CD4-positive, alpha-beta T cell treated with Interferon alpha-2 for 1 hour (primary cell): ENCODE measurements around the gene ALDOA.

ENCODE experiments used
- DNase-seq, 2 donors: peaks; one replicate each; pipeline ENCODE4 v3.0.0-alpha.2; 2020 to 2022

ALDOA gene

DNA sequence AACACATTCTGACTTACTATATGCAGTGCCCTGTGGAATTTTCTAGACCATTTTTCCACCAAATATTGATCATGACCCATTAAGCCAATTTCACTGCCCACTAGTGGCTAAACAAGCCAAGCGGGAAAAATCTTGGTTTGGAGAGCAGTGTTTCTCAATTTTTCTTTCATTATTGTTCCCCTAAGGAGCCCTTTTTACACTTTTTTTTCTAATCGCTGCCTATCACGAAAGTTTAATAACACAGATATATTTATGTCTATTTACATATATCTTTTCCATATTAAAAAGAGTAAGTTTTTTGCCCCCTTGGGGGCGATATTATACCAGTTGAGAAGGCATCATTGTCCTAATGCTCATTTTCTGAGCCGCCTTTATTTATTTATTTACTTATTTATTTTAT lies 23.7 kb upstream of the ALDOA start:
- peak in 1 of 2 donors; percentile 54 for DNase-seq

DNA sequence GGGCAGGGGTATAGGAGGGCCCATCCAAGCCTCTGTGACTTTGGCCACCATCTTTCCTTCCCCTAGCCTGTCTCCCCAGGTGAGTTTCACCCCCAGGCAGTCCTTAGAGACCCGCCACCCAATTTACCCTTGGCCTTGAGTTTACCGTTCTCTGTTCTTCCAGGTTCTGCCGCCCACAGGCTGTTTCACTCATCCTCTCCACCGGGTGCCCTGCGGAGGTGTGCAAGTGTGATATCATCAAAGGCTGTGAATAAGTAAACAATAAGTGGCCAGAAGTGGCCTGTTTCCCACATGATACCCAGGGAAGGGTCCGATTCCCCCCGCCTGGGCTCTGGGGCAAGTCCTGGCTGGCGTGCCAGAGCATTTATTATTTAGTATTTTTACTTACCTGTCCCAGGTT lies 19.4 kb upstream of the ALDOA start:
- no peak for DNase-seq

DNA sequence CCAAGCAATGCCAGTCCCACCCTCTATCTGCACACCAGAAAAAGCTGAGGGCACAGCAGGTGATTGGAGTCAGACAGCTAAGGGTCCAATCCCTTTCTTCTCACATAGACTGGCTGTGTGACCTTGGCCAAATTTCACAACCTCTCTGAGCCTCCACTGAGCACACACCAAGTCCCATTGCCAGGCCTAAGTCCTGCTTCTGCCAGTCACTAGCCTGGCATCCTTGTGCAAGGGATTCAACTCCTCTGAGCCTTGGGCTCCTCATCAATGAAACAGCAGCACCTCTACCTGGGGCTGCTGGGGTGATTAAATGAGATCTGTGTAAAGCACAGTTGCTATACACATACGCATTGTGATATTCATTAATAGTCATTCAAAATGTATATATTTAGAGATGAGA lies 19.0 kb upstream of the ALDOA start:
- no peak for DNase-seq

DNA sequence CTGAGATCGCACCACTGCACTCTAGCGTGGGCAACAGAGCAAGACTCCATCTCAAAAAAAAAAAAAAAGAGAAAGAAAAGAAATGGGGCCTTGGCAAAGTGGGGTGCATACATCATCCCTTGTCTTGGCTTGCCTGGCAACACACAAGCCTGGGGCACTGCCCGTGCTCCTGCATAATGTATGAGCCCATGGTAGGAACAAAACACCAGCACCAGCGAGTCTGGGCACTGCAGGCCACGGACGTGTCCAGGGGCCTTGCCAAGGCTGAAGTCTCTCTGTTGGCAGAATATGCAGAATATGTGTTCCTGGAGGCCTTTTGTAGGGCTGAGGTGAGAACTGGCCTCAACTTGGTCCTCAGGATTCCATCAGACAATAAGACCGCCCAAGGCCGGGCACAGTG lies 15.7 kb upstream of the ALDOA start:
- no peak for DNase-seq

DNA sequence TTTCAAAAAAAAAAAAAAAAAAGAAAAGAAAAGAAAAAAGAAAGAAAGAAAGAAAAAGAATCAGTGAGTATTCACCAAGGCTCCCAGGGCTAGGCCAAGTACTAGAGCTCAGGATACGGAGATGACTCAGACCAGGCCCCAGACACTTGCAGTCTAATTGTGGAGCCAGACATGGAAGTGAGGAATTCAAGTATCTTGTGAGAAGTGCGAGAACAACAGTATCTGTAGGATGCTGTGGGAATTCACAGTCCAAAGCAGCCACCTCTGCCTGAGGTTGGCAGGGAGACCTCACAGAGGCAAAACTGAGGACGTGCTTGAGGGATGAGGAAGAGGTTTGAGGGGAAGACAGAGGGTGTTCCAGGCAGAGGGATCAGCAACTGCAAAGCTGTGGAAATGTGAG lies 14.0 kb upstream of the ALDOA start:
- DNase-seq = no peak

DNA sequence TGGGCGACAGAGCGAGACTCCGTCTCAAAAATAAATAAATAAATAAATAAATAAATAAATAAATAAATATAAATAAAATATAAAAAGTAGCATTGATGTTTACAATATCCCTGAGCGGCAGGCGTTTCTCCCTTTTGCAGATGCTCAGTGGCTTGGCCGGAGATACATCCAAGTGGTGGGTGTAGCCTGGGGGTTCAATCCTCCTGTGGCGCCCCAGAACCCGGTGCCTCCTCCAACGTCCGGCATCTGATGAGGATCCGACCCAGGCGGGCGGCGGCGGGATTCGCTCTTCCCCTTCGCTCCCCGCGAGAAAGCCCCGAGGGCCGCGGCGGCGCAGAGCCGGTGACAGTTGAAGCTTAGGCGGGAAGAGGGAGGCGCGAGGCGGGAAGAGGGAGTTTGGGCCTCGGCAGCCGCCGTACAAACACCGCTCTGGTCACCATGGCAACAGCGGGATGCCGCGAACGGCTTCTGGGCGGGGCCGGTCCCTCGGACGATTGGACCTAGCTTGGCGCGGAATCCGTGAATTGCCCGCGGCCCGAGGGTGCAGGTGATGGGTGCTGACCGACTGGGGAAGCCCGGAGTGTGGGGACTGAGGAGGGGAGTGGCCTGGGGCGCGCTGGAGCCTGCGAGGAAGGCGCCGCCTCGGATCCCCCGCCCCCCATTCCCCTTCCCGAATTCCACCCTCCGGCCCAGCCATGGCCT lies 12.7 kb upstream of the ALDOA start:
- peak; percentile 90 to 91 for DNase-seq

DNA sequence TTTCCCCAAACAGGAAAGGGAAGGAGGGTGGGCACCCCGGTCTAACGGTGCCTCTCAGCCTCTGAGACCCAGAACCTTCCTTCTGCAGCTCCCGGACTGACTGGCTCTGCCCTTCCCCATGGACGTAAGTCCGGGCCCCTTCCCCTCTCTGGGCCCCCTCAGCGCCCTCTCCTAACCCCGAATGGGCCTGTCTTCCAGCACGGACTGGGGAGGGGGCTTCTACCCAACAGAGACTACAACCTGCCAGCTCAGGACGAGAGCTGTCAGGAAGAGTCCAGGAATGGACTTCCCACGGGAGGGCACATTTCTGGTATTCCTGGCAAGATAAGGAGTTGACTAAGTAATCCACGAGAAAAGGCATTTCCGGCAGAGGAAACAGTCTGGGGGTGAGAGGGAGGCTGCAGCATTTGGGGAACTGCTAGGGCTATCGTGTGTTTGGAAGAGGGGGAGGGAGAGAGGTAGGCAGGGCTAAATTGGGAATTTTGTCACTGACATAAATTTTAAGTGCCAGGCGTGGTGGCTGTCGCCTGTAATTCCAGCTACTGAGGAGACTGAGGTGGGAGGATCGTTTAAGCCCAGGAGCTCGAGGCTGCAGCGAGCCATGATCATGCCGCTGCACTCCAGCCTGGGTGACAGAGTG lies 12.1 kb upstream of the ALDOA start:
- no peak for DNase-seq

DNA sequence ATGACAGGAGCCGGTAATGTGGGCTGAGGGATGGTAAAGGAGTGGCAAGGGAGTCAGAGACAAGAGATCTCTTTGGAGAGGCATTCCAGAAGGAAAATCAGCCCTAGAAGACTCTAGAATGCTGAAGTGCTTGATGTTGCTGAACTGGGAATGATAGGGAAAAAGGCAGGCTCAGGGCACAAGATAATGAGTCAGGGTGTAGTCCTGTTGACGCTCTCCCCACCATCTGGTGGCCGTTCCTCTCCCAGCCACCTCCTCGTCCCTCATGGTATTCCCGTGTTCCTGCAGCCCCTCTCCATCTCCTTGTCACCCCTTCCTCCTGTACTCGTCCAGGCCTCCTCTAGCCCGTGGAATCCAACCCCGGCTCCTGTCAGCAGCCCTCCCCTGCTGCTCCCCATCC lies 11.1 kb upstream of the ALDOA start:
- DNase-seq = no peak

DNA sequence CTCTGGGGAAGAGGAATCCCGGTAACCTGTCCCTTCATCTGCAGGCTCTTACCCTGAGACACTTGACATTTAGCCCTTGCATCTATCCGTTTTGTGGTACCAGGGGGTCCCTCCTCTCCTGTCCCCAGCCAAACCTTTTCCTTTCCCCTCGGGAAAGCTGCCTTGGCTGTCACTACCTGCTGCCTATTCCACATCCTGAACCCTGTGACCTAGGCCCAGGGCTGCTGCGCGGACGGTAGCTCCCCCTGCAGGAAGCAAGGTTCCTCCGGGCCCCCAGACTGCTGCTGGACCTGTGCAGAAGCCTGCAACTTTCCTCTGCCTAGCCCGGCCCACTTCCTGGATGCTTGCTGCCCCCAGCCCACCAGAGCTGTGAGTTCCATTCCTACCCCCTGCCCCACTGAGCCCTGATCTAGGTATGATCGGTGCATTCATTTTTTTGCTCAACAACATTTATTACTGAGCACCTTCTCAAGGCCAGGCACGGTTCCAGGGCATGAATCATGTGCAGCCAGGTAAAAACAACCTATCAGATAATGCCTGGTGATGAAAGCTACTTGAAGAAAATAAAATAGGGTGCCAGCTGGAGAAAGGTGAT lies 10.5 kb upstream of the ALDOA start:
- DNase-seq = peak in 1 of 2 donors; percentile 61

DNA sequence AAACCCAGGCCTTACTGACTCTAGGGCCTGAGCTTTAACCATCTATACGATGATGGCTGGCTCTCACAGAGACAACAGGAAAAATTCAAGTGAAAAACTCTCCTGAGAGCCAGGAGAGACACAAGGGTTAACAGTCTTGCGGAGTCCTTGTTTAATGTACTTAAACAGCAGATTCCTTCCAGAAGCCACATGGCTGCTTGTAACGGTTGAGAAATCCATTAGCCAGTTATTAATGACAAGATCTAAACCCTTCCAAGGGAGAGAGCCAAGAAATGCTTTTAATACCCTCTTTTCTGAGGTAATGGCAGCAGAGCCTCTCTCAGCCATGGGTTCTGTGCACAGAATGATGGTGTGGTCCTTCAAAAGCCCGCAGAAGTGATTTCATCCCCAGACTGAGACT lies 5.2 kb upstream of the ALDOA start:
- DNase-seq = no peak

DNA sequence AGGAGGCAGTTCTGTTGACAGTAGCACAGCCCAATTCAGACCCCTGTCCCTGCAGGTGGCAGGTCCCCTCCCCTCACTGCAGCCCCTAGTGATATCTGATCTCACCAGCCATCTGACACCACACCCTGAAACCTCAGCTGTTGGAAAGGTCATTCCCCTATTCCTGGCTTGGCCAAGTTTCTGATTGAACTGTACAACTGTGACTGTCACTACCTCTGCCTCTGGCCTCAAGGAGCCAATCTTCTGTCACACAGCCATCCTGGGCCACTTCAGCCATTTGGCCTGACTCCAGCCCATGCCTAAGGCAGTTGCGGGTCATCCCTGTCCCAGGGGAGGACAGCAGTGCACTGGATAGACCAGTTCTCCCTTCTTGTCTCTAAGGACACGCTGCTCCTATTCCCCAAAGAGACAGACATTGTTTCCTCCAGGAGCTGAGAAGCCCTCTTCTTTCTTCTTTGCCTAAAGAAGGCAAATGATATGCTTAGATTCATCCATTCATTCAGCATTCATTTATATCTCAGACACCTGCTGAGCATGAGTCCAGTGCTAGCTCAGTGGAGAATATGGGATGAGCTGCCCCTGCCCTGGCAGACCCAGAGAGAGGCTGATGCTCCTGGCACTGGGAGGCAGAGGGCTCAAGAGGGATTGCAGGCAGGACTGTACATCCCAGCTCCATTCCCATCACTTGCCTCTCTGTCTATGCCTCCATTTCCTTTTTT lies 4.6 kb upstream of the ALDOA start:
- DNase-seq = no peak

DNA sequence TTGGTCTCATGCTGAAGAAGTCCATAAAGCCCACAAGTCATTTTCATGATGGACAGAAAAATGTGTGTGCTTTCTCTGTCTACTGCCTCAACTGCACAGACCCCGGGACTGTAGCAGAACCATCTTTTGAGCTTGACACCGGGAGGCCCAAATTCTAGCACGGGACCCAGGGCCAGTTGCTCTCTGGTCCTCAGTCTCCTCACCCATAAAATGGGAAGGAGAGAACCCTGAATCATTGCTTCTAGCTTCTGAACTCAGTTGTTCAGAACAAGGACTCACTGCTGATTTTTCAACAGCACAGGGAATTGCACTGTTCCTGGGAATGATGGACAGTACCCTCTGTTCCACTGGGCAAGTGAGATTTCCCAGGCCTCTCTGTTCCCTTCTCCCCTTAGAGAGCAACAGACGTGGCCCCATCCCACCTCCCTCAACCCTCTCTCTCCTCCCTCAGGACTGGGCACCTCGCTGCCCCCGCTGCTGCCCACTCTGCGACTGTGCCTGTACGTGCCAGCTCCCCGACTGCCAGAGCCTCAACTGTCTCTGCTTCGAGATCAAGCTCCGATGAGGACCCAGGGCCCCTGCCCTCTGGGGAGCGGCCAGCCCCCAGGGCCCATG lies 2.2 kb upstream of the ALDOA start:
- no peak for DNase-seq

DNA sequence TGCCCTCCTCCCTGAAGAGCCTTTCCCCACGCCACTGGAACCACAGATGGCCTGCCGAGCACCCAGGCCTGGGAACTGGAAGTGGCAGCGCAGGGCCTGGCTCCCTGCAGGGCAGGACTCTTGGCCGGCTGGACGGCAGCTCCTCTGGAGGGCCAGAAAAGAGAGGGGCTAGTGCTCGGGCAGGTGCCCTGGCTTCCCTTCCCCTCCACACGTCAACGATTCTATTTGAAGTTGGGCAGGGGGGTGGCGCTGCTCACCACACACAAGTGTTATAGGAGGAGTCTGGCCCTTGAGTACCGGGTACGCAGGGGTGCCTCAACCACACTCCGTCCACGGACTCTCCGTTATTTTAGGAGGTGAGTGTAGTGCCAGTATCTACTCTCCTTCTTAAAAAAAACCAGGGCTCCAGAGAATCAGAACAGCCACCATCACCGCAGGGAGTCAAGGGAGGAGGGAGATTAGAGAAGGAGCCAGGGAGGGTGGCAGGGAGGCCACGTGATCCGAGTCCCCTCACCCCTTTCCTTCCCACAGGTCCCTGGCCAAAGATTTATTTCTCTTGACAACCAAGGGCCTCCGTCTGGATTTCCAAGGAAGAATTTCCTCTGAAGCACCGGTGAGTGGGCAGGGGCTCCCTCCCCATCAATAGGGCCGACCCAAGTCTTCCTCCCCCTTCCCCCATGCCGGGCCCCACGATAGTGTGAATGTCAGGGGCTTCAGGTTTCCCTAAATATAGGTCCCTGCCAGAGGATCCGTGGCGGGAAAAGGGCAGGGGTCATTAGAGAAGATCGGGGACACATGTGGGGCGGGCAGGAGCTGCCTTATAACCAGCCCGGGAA lies 1.4 kb upstream of the ALDOA start:
- DNase-seq = peak; percentile 73 to 78

DNA sequence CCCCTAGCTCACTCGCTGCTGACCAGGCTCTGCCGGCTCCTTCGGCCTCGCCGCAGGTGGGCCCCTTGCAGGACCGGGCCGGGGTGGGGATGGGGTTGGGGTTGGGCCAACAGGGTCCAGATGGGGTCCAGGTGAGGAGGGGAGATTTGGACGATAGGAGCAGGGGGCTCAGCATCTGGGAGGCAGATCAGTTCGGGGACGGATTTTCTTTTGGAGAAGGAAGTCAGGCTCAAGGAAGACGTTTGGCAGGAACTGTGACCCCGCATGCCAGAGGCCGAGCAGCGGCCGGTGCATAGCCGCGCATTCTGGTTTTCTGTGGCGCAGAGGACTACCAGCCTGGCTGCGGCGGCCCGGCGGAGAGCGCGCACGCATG lies 845 bp upstream of the ALDOA start:
- DNase-seq = no peak

DNA sequence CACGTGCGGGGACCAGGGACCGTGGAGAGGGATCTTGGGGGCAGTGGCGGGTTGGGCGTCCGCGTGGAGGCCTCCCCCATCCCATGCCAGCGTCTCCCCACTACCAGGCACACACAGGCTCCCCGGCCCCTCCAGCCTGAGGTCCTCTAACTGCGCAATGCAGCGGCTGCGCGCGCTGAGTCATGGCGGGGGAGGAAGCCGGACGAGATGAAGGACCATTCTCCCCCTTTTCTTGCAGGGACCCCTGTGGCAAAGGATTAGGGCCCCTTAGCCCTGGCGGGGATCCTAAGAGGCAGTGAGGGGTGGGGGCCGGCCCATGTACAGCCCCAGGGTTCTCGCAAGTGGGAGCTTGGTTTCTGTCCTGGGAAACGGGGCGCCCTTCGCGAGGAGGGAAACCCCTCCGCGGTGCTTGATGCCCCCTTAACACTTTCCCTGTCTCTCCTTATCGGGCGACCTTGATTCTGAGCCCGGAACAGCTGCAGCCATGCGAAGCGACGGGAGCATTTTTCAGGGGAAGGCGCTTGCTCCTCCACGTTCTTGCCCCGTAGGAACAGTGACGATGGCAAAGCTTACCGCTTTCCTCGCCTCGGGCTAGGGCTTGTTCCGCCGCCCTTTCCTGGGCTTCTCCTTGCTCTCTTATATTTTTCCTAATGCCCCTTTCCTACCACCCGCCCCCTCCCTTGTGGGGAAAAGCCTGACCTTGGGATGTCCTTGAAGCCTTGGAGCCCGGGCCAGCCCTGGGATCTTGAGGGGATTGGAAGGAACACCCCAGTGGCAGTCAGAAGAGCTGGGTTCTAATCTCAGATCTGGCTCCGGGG lies 592 bp downstream of the ALDOA start:
- DNase-seq = peak in 1 of 2 donors; percentile 33

DNA sequence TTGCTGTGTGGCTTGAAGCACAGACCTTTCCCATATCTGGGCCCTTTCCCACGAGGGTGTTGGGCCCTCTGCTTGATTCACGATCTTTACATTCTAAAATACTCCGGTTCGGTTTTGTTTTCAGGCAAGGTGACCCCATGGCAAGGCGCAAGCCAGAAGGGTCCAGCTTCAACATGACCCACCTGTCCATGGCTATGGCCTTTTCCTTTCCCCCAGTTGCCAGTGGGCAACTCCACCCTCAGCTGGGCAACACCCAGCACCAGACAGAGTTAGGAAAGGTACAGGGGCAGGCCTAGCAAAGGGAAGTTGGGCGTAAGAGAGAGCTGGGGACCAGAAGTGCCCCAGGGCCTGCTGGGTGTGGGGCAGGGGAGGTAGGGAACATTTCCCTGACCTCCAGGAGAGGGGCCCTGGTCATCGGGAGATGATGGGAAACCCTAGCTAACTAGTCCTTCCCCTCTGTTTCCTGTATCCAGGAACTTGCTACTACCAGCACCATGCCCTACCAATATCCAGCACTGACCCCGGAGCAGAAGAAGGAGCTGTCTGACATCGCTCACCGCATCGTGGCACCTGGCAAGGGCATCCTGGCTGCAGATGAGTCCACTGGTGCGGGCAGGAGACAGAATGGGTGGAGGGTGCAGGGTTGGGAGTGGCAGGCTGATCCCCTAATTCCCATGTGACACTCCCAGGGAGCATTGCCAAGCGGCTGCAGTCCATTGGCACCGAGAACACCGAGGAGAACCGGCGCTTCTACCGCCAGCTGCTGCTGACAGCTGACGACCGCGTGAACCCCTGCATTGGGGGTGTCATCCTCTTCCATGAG lies 1.4 kb downstream of the ALDOA start:
- DNase-seq = no peak

DNA sequence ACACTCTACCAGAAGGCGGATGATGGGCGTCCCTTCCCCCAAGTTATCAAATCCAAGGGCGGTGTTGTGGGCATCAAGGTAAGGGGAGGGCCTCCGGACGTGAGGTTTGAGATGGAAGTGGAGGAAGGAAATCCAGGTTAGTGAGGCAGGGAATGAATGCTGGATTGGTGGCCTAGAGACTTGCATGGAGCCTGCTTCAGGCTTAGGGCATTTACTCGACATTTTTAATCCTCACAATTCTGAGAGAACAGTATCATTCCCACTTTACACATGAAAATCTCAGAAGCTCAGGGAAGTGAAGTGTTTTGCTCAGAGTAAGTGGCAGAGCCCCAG lies 2.0 kb downstream of the ALDOA start:
- DNase-seq = no peak

DNA sequence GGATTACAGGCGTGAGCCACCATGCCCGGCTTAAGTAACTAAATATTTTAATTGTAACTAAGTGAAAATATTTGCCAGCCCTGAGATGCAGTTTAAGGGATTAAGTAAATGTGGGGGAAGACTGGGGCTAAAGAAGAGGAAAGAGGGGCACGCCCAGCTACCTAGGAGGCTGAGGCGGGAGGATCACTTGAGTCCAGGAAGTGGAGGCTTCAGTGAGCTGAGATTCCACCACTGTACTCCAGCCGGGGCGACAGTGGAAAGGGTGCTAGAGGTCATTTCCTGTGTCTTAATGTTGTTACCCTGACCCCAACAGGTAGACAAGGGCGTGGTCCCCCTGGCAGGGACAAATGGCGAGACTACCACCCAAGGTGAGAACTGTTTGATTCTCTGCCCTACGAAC lies 2.8 kb downstream of the ALDOA start:
- DNase-seq = no peak

DNA sequence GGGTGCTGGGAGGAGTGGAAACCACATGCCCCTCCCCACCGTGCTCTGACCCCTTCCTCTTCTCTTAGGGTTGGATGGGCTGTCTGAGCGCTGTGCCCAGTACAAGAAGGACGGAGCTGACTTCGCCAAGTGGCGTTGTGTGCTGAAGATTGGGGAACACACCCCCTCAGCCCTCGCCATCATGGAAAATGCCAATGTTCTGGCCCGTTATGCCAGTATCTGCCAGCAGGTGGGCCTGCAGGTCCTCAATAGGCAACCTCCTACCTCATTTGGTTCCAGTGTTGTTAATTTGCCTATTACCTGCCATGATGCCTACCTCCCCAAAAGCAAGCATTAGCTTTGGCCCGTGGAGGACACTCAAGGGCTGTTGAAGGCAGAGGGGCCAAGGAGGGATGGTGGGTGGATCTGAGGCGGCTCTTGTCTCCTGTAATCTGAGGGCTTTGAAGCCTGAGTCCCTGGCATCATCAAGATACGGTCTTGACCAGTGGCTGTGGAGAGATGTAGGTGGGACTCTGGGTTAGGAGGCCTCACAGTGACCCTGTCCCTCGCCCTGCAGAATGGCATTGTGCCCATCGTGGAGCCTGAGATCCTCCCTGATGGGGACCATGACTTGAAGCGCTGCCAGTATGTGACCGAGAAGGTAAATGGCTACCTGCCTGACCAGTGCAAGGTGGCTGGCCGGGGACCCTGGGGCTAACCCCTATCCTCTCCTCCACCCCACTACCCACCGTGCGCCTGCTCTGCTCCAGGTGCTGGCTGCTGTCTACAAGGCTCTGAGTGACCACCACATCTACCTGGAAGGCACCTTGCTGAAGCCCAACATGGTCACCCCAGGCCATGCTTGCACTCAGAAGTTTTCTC lies 3.4 kb downstream of the ALDOA start:
- DNase-seq = peak; percentile 49 to 71
